DMS153 treated with DMSO at 0.1 percent for 48 hours (cell line): ENCODE measurements around the gene GHDC.
"Not testable (repeated sequence)": the region's sequence is repeated elsewhere in the genome, so short reads cannot be mapped to it uniquely, and the experiment has no call there.

Experiments
- DNase-seq: peaks from one replicate; lab custom pipeline; 2025; ENCODE audit not compliant: unreplicated experiment; lab: John Stamatoyannopoulos, UW

Gene GHDC

GRCh38 chr17:42159796-42160530 lies 34.3 kb downstream of the GHDC start:
- no peak for DNase-seq

GRCh38 chr17:42155614-42156045 lies 38.7 kb downstream of the GHDC start:
- DNase-seq, result no peak

GRCh38 chr17:42153919-42154742 lies 40.2 kb downstream of the GHDC start:
- DNase-seq, result no peak

GRCh38 chr17:42146911-42147607 lies 47.2 kb downstream of the GHDC start:
- no peak for DNase-seq

GRCh38 chr17:42143138-42143537 lies 51.2 kb downstream of the GHDC start:
- DNase-seq, result not testable (repeated sequence)

- DNase-seq, result no peak
These were observed 51.9 kb downstream of the GHDC start for GRCh38 chr17:42142371-42142896.

- no peak for DNase-seq
These were observed 52.9 kb downstream of the GHDC start for GRCh38 chr17:42141382-42141781.

GRCh38 chr17:42140690-42141089 lies 53.6 kb downstream of the GHDC start:
- not testable (repeated sequence) for DNase-seq
